ENCODE data around the gene STAC3. TPM values are rescaled to one million over a fixed set of nuclear protein-coding genes. Genes with fewer than 3 reads are reported as not detected.

The STAC3 gene
- total RNA-seq, 2 donors from 2014 or later: 4.8 to 20.9 TPM

DNA sequence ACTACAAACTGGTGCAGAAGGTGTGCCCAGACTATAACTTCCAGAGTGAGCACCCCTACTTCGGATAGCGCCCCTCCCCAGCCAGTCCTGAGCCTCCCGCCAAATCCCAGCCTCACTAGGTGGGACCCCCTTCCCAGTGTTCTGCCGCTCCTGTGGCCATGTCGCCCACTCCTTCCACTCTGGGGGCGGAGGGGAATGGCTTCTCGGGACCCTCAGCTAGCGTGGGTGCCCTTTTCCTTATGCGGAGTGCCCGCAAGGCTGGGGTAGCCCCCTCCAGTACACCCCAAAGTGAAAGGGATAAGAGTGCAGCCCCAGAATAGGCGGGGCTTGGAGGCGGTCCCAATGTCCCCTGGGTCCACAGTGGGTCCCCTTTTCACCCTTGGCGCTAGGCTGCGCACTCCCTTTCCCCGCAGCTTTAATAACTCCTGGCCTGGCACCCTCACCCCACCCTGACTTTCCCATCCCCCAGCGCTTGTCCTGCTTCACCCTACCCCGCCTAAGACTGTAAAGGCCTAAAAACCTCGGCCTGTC, 25.2 kb downstream of the STAC3 start:
- Histone ChIP-seq H3K9me3 (no peaks in the 10 kb centered on the region), H3K27ac (no peak overlapping the region), H3K27me3 (replicated peaks; ENCODE audit: insufficient read depth) (peaks cover 7% of the 10 kb centered on the region), H3K36me3 (no peaks in the 10 kb centered on the region), H3K4me1 (replicated peaks) (peaks cover 9% of the 10 kb centered on the region), H3K4me3 (no peak overlapping the region)
- no peak for DNase-seq (ENCODE audit: low spot score)
- intact Hi-C loops (cut with DNase I): no loop called here
- WGBS: 48% methylated on average over 17 of the region's 18 CpGs
- TF ChIP-seq, protein P1, sequence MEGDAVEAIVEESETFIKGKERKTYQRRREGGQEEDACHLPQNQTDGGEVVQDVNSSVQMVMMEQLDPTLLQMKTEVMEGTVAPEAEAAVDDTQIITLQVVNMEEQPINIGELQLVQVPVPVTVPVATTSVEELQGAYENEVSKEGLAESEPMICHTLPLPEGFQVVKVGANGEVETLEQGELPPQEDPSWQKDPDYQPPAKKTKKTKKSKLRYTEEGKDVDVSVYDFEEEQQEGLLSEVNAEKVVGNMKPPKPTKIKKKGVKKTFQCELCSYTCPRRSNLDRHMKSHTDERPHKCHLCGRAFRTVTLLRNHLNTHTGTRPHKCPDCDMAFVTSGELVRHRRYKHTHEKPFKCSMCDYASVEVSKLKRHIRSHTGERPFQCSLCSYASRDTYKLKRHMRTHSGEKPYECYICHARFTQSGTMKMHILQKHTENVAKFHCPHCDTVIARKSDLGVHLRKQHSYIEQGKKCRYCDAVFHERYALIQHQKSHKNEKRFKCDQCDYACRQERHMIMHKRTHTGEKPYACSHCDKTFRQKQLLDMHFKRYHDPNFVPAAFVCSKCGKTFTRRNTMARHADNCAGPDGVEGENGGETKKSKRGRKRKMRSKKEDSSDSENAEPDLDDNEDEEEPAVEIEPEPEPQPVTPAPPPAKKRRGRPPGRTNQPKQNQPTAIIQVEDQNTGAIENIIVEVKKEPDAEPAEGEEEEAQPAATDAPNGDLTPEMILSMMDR (IDR thresholded peaks at IDR 0.05): no peak
- TF ChIP-seq POLR2AphosphoS5 (IDR thresholded peaks at IDR 0.05) (no peak), POLR2A (IDR thresholded peaks at IDR 0.05) (no peak)

DNA sequence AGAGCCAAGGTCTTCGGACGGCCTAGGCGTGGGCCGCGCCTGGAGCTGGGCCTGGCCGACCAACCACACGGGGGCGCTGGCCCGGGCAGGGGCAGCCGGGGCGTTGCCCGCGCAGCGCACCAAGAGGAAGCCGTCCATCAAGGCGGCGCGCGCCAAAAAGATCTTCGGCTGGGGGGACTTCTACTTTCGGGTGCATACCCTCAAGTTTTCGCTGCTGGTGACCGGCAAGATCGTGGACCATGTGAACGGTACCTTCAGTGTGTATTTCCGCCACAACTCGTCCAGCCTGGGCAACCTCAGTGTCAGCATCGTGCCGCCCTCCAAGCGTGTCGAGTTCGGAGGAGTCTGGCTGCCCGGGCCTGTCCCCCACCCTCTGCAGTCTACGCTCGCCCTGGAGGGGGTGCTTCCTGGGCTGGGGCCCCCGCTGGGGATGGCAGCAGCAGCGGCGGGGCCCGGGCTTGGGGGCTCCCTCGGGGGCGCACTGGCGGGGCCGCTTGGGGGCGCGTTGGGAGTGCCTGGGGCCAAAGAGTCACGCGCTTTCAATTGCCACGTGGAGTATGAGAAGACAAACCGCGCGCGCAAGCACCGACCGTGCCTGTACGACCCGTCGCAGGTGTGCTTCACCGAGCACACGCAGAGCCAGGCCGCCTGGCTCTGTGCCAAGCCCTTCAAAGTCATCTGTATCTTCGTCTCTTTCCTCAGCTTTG, 25.9 kb downstream of the STAC3 start:
- Histone ChIP-seq H3K9me3 (no peaks in the 10 kb centered on the region), H3K27me3 (replicated peaks; ENCODE audit: insufficient read depth) (peaks cover 7% of the 10 kb centered on the region), H3K36me3 (no peaks in the 10 kb centered on the region), H3K4me3 (no peak overlapping the region), H3K4me1 (replicated peaks) (peaks cover 3% of the 10 kb centered on the region), H3K27ac (no peak overlapping the region)
- WGBS: 10% methylated on average over 19 of the region's 61 CpGs
- DNase-seq (ENCODE audit: low spot score): no peak
- intact Hi-C loops (cut with DNase I): no loop called here
- TF ChIP-seq, protein P1 (IDR thresholded peaks at IDR 0.05): peak in 2 of 4 experiments; percentile 12 to 64
- no peak for TF ChIP-seq POLR2AphosphoS5 (IDR thresholded peaks at IDR 0.05)
- TF ChIP-seq POLR2A (IDR thresholded peaks at IDR 0.05): no peak

DNA sequence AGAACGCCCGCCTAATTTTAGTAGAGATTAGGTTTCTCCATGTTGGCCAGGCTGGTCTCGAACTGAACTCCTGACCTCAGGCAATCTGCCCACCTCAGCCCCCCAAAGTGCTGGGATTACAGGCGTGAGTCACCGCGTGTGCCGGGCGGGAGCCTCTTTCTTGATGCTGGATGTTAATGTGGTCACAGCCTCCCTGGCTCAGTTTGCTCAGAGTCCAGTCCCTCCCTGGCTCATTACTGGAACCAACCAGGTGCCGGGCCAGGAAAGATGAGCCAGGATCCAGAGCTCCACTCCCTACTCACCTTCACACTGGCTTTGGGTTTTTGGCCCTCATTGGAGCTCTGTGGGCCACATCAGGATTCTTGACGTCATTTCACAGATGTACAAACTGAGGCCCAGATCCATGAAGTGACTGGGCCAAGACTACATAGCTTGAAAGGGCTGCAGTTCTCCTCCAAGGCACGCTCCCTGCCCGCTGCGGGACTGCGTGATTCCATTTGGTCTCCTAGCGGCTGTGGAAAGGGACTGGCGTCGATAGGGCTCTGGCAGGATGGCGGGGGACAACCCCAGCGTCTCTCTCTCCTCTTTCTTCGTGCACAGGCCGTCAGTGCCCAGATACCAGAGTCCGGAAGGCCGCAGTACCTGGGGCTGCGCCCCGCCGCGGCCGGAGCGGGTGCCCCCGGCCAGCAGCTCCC, 26.6 kb downstream of the STAC3 start:
- Histone ChIP-seq H3K27me3 (replicated peaks; ENCODE audit: insufficient read depth) (peaks cover 8% of the 10 kb centered on the region), H3K27ac (no peak overlapping the region), H3K9me3 (no peaks in the 10 kb centered on the region), H3K4me1 (replicated peaks) (peaks cover 2% of the 10 kb centered on the region), H3K4me3 (no peak overlapping the region), H3K36me3 (no peaks in the 10 kb centered on the region)
- no peak for DNase-seq (ENCODE audit: low spot score)
- WGBS: 45% methylated on average over 29 of the region's 30 CpGs
- TF ChIP-seq POLR2A (IDR thresholded peaks at IDR 0.05): no peak
- TF ChIP-seq, protein P1 (IDR thresholded peaks at IDR 0.05): no peak
- TF ChIP-seq POLR2AphosphoS5 (IDR thresholded peaks at IDR 0.05): no peak
- intact Hi-C loops (cut with DNase I): no loop called here

DNA sequence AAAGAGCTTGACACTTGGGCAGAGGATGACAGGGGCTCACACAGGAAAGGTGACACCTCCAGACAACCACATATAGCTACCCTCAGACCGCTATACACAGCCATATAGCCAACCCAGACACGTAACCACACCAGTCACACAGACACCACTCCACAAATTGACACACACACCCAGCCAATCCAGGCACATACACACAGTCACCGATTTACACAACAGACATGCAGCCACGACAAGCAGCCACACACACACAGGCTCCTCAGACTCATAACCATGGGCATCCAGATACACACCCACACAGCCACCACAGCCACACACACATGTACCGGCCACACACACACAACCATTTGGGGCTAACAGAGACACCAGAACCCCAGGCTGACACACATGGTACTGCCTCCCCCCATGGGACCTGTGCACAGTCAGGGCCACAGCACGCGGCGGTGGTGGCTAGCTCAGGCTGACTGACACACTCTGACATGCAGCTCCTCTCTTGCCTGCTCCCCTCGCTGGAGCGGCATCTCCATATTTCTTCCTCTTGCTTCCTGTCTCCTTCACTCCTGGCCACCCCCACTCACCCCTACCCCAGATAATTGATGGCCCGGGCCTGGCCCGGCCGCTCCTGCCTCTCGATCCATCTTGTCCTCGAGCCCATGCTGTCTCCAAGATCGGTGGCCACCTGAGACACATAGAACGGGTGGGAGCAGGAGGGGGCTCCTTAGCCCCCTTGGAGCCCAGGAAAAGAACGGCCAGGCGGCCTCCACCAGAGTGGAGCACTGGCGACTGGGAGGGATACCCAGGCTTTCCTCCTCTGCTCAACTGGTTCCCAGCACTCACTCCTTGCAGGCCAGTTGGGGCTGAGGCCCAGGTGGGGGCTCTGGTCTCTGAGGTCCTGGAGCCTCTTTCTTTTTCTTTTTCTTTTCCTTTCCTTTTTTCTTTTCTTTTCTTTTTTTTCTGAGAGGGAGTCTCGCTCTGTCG, 27.5 kb downstream of the STAC3 start:
- no peak for DNase-seq (ENCODE audit: low spot score)
- Histone ChIP-seq H3K36me3 (no peaks in the 10 kb centered on the region), H3K4me1 (replicated peaks) (no peaks in the 10 kb centered on the region), H3K9me3 (no peaks in the 10 kb centered on the region), H3K27me3 (replicated peaks; ENCODE audit: insufficient read depth) (peaks cover 10% of the 10 kb centered on the region), H3K4me3 (no peak overlapping the region), H3K27ac (no peak overlapping the region)
- WGBS: 73% methylated on average over 22 of the region's 22 CpGs
- intact Hi-C loops (cut with DNase I): no loop called here
- TF ChIP-seq, protein P1 (IDR thresholded peaks at IDR 0.05): no peak
- TF ChIP-seq POLR2A (IDR thresholded peaks at IDR 0.05) (no peak), POLR2AphosphoS5 (IDR thresholded peaks at IDR 0.05) (no peak)

All from prostate gland (tissue), 2 donors.